HUES6 (cell line): Measurements from ENCODE around the gene BRIP1.

Experiments
- H3K27ac ChIP-seq: 2 replicates; pipeline ENCODE4 v1.7.0; 2013; ENCODE audit warnings: low read depth, mild to moderate bottlenecking, low read length, inconsistent platforms
- H3K27me3 ChIP-seq: 2 replicates; pipeline ENCODE4 v1.6.1; 2013; ENCODE audit warnings: low read length; ENCODE audit not compliant: control insufficient read depth, insufficient read depth
- H3K36me3 ChIP-seq: 2 replicates; pipeline ENCODE4 v1.6.1; 2013; ENCODE audit warnings: low read length; ENCODE audit not compliant: control insufficient read depth, insufficient read depth
- H3K4me1 ChIP-seq: 2 replicates; pipeline ENCODE4 v1.6.1; 2013; ENCODE audit warnings: low read length; ENCODE audit not compliant: control insufficient read depth, insufficient read depth
- H3K4me3 ChIP-seq: 2 replicates; pipeline ENCODE4 v1.5.1; 2013; ENCODE audit warnings: low read depth, low read length
- H3K9ac ChIP-seq: one replicate; pipeline ENCODE4 v1.6.1; 2013; ENCODE audit warnings: mild to moderate bottlenecking, low read length
- H3K9me3 ChIP-seq: 2 replicates; pipeline ENCODE4 v1.6.1; 2013; ENCODE audit warnings: low read depth, low read length; ENCODE audit not compliant: control insufficient read depth, insufficient read depth

BRIP1 gene

GRCh38 chr17:61816538-61816937, 46.8 kb downstream of the BRIP1 start:
- no peaks in the 10 kb centered on the region for H3K27me3 ChIP-seq
- H3K4me3 ChIP-seq, result no peak overlapping the region
- peaks cover 17% of the 10 kb centered on the region; the same call in 1 of the 2 replicates for H3K36me3 ChIP-seq
- no peak overlapping the region for H3K27ac ChIP-seq
- no peaks in the 10 kb centered on the region for H3K4me1 ChIP-seq
- no peaks in the 10 kb centered on the region for H3K9me3 ChIP-seq
- no peak overlapping the region for H3K9ac ChIP-seq

DNA sequence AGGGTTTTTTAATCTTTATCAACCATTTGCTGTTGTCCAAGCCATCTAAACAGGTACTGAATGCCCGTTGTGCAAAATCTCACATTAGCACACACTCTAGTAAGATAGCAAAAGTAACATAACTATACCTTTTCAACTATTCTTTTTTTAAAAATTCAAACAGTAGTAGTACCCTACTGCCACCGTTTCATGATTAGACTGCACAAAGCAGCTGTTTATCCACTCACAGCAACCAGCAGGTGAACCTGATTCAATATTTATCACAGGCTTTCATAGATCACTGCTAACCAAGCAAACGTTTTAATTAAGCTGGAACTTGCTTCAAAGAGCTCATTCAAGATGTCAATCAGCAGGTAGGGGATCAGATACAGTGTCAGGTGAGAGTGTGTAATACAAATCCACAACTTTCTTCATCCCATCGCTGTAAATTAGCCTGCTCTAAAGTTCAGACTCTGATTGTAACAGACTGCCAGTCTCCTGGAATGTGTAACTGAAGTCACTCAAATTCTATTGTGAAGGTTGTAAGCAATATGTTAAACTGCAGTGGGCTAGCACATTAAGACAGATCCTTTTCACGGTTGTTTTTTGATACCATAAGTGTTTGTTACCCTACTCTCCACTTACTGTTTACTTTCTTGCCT, 47.3 kb downstream of the BRIP1 start:
- no peak overlapping the region for H3K4me3 ChIP-seq
- H3K9ac ChIP-seq, result no peak overlapping the region
- no peak overlapping the region; the same call in 1 of the 2 replicates for H3K27ac ChIP-seq
- H3K4me1 ChIP-seq, result no peaks in the 10 kb centered on the region
- no peaks in the 10 kb centered on the region for H3K27me3 ChIP-seq
- peaks cover 18% of the 10 kb centered on the region for H3K36me3 ChIP-seq
- H3K9me3 ChIP-seq, result no peaks in the 10 kb centered on the region

DNA sequence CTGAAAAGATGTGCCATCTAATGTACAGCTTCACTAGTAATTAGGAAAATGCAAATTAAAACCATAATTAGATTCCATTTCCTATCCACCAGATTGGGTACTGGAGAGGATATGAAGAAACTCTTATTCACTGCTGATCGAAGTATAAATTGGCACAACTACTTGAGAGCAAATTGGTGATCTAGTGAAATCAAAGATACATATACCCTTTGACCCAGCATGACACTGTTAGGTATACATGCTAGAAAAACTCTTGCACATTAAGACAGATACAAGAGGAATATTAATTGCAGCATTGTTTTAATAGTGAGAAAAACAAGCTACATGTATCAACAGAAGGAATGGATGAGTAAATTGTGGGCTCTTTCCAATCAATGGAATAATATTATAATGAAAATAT, 48.8 kb downstream of the BRIP1 start:
- peaks cover 19% of the 10 kb centered on the region for H3K36me3 ChIP-seq
- H3K9me3 ChIP-seq, result no peaks in the 10 kb centered on the region
- no peak overlapping the region for H3K9ac ChIP-seq
- H3K27me3 ChIP-seq, result no peaks in the 10 kb centered on the region
- no peaks in the 10 kb centered on the region for H3K4me1 ChIP-seq
- H3K4me3 ChIP-seq, result no peak overlapping the region
- no peak overlapping the region for H3K27ac ChIP-seq

- H3K36me3 ChIP-seq, result peaks cover 22% of the 10 kb centered on the region
- H3K4me3 ChIP-seq, result no peak overlapping the region
- no peaks in the 10 kb centered on the region for H3K27me3 ChIP-seq
- no peaks in the 10 kb centered on the region for H3K9me3 ChIP-seq
- no peak overlapping the region for H3K9ac ChIP-seq
- no peak overlapping the region for H3K27ac ChIP-seq
- H3K4me1 ChIP-seq, result no peaks in the 10 kb centered on the region
Observed at GRCh38 chr17:61813211-61813610, 50.1 kb downstream of the BRIP1 start.

- Histone ChIP-seq H3K4me3 (no peak overlapping the region), H3K27me3 (no peaks in the 10 kb centered on the region), H3K9me3 (no peaks in the 10 kb centered on the region), H3K36me3 (peaks cover 22% of the 10 kb centered on the region), H3K4me1 (no peaks in the 10 kb centered on the region), H3K9ac (no peak overlapping the region), H3K27ac (no peak overlapping the region)
Observed at GRCh38 chr17:61812747-61813146, 50.6 kb downstream of the BRIP1 start.

DNA sequence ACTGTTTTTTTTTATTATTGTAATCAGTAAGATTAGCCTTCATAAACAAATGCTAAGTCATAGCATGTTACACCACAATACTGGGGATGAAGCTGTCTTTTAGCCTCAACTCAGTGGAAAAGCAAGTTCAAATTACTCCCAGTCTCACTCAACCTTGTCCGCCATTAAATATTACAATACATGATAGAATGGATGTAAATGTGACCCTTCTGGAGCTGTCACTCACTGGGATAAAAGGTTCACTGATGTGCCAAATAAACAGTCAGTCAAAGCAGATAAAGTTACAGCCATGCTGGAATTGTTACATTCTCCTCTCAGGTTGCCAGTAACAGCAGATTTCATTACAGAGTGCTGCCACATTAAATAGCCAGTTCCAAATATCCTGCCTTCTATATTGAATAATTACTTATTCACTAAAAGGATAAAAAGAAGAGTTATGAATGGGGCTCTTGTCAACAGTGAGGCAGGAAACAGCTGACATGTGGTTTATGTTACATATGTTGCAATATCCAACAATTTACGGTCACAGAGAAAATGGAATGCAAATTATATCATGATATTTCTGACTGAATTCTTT, 53.4 kb downstream of the BRIP1 start:
- H3K4me3 ChIP-seq, result no peak overlapping the region
- no peaks in the 10 kb centered on the region for H3K27me3 ChIP-seq
- H3K27ac ChIP-seq, result no peak overlapping the region
- no peak overlapping the region for H3K9ac ChIP-seq
- H3K4me1 ChIP-seq, result peaks cover 5% of the 10 kb centered on the region
- peaks cover 18% of the 10 kb centered on the region for H3K36me3 ChIP-seq
- no peaks in the 10 kb centered on the region for H3K9me3 ChIP-seq

GRCh38 chr17:61808442-61808841, 54.9 kb downstream of the BRIP1 start:
- H3K9ac ChIP-seq, result no peak overlapping the region
- no peak overlapping the region for H3K4me3 ChIP-seq
- H3K4me1 ChIP-seq, result peaks cover 5% of the 10 kb centered on the region
- H3K27ac ChIP-seq, result no peak overlapping the region
- H3K36me3 ChIP-seq, result peaks cover 18% of the 10 kb centered on the region
- H3K9me3 ChIP-seq, result no peaks in the 10 kb centered on the region
- H3K27me3 ChIP-seq, result no peaks in the 10 kb centered on the region

GRCh38 chr17:61806936-61807335, 56.4 kb downstream of the BRIP1 start:
- Histone ChIP-seq H3K4me1 (peaks cover 5% of the 10 kb centered on the region), H3K9ac (no peak overlapping the region), H3K27me3 (no peaks in the 10 kb centered on the region), H3K27ac (no peak overlapping the region), H3K36me3 (peaks cover 15% of the 10 kb centered on the region), H3K4me3 (no peak overlapping the region), H3K9me3 (no peaks in the 10 kb centered on the region)

- H3K27me3 ChIP-seq, result no peaks in the 10 kb centered on the region
- no peak overlapping the region for H3K4me3 ChIP-seq
- no peaks in the 10 kb centered on the region for H3K9me3 ChIP-seq
- H3K4me1 ChIP-seq, result peaks cover 5% of the 10 kb centered on the region
- H3K27ac ChIP-seq, result no peak overlapping the region
- peaks cover 14% of the 10 kb centered on the region for H3K36me3 ChIP-seq
- no peak overlapping the region for H3K9ac ChIP-seq
Observed at GRCh38 chr17:61806081-61806828, 57.1 kb downstream of the BRIP1 start.

DNA sequence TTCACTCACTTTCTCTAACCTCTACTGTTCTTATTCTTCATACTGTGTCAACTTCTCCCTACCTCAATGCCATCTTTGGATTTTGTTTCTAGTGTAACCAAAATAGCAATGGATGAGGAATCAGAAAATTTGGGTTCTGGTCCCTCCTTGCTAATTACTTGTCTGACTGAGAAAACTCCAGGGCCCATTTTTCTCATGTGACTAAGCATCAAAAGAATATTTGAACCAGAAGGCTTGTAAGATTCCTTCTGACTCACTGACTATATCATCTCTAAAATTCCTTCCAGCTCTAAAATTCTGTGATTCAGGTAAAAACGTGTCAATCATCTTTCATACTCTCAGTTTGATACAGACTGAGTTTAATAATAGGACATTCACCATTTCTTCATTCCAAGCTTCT, 57.9 kb downstream of the BRIP1 start:
- Histone ChIP-seq H3K9me3 (no peaks in the 10 kb centered on the region), H3K27me3 (no peaks in the 10 kb centered on the region), H3K4me3 (no peak overlapping the region), H3K9ac (no peak overlapping the region), H3K36me3 (peaks cover 19% of the 10 kb centered on the region), H3K4me1 (peaks cover 5% of the 10 kb centered on the region), H3K27ac (no peak overlapping the region)

DNA sequence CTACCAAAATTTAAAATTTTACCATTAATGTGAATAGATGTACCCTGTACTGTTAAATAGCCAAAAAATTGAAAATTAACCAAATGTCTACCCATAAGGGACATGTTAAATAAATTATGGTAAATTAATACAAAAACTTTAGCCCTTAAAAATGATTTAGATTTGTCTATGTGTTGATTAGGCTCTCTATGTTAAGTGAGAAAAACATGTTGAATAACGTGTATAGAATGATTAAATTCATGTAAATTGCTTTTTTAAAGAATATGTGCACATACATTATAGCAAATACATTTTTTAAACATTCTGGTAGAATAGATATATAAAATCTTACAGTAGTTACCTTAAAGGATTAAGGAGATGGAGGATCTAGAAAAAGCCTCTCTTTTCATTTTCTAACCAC, 59.5 kb downstream of the BRIP1 start:
- Histone ChIP-seq H3K27ac (no peak overlapping the region), H3K4me1 (peaks cover 5% of the 10 kb centered on the region), H3K27me3 (no peaks in the 10 kb centered on the region), H3K36me3 (peaks cover 28% of the 10 kb centered on the region), H3K9me3 (no peaks in the 10 kb centered on the region), H3K9ac (no peak overlapping the region), H3K4me3 (no peak overlapping the region)
